ENCODE measurements around the gene FANCC. TPM values are rescaled to one million over a fixed set of nuclear protein-coding genes. Genes with fewer than 3 reads are reported as not detected.

Gene FANCC
- total RNA-seq, 1 experiment from 2014 or later, result 25.3 TPM

DNA sequence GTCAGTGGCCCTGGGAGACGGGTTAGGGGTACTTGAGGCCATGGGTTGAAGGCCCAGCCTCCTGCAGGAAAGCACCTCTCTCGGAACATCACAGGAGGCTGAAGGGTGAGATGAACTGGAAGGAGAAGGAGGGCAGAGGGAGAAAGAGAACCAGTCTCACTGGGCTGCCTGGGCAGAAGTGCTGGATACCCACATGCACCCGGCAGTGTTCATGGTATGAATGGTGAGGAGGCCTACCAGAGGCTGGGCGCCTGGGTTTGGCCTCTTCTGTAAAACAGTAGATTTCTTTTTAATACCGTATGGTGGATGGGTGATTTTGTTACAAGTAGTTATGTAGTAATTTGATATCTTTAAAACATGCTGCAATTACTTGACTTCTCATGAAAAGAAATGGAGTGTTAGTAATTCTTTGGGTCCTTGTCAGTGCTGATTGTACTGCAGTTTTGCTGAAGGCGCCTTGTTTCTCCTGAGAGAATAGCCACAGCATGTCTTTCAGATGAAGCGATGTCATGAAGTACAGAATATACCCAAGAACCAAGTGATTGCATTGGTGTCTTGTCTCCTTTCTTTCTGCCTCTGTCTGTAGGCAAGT lies 258.6 kb downstream of the FANCC start:
- Histone ChIP-seq H3K4me1 (ENCODE audit: insufficient read depth, low read length, poor library complexity, severe bottlenecking) (peaks cover 43% of the 10 kb centered on the region), H3K9me3 (ENCODE audit: low read depth, low read length, poor library complexity, severe bottlenecking) (no peaks in the 10 kb centered on the region), H3K4me3 (ENCODE audit: low read depth, low read length, poor library complexity, severe bottlenecking) (no peak overlapping the region), H3K36me3 (ENCODE audit: insufficient read depth, low read length, poor library complexity, severe bottlenecking) (no peaks in the 10 kb centered on the region), H3K27ac (ENCODE audit: low read depth, low read length, poor library complexity, severe bottlenecking) (no peak overlapping the region), H3K27me3 (replicated peaks; ENCODE audit: insufficient read depth, low read depth, low read length, poor library complexity) (no peaks in the 10 kb centered on the region)
- DNase-seq (ENCODE audit: low spot score), result peak; percentile 53
- POLR2A ChIA-PET (ENCODE audit: low non-redundant PET), result no interaction called here
- BruUV-seq (replicated peaks), result no TSS peak
- intact Hi-C loops (cut with micrococcal nuclease; ENCODE audit: unreplicated experiment), result no loop called here
- CTCF ChIA-PET, result no interaction called here
- TF ChIP-seq EZH2 (IDR thresholded peaks at IDR 0.05; ENCODE audit: borderline replicate concordance, low read depth, low read length, poor library complexity, severe bottlenecking), result no peak
- no peak for TF ChIP-seq CTCF (conservative IDR thresholded peaks at IDR 0.05; ENCODE audit: low read depth, low read length)

- Histone ChIP-seq H3K36me3 (ENCODE audit: insufficient read depth, low read length, poor library complexity, severe bottlenecking) (no peaks in the 10 kb centered on the region), H3K4me3 (ENCODE audit: low read depth, low read length, poor library complexity, severe bottlenecking) (no peak overlapping the region), H3K27me3 (replicated peaks; ENCODE audit: insufficient read depth, low read depth, low read length, poor library complexity) (no peaks in the 10 kb centered on the region), H3K27ac (ENCODE audit: low read depth, low read length, poor library complexity, severe bottlenecking) (no peak overlapping the region), H3K9me3 (ENCODE audit: low read depth, low read length, poor library complexity, severe bottlenecking) (no peaks in the 10 kb centered on the region), H3K4me1 (ENCODE audit: insufficient read depth, low read length, poor library complexity, severe bottlenecking) (peaks cover 43% of the 10 kb centered on the region)
- TF ChIP-seq EZH2 (IDR thresholded peaks at IDR 0.05; ENCODE audit: borderline replicate concordance, low read depth, low read length, poor library complexity, severe bottlenecking), result no peak
- TF ChIP-seq CTCF (conservative IDR thresholded peaks at IDR 0.05; ENCODE audit: low read depth, low read length), result no peak
- no TSS peak for BruUV-seq (replicated peaks)
- intact Hi-C loops (cut with micrococcal nuclease; ENCODE audit: unreplicated experiment), result no loop called here
- CTCF ChIA-PET, result no interaction called here
- DNase-seq (ENCODE audit: low spot score), result no peak
- POLR2A ChIA-PET (ENCODE audit: low non-redundant PET), result no interaction called here
Observed at GRCh38 chr9:95058121-95058785, 259.3 kb downstream of the FANCC start.

GRCh38 chr9:95057101-95057500 lies 260.4 kb downstream of the FANCC start:
- no peaks in the 10 kb centered on the region for H3K36me3 ChIP-seq (ENCODE audit: insufficient read depth, low read length, poor library complexity, severe bottlenecking)
- no peaks in the 10 kb centered on the region for H3K27me3 ChIP-seq (replicated peaks; ENCODE audit: insufficient read depth, low read depth, low read length, poor library complexity)
- no peak for DNase-seq (ENCODE audit: low spot score)
- no peak overlapping the region for H3K27ac ChIP-seq (ENCODE audit: low read depth, low read length, poor library complexity, severe bottlenecking)
- CTCF ChIA-PET, result no interaction called here
- TF ChIP-seq CTCF (conservative IDR thresholded peaks at IDR 0.05; ENCODE audit: low read depth, low read length) (no peak), EZH2 (IDR thresholded peaks at IDR 0.05; ENCODE audit: borderline replicate concordance, low read depth, low read length, poor library complexity, severe bottlenecking) (no peak)
- H3K9me3 ChIP-seq (ENCODE audit: low read depth, low read length, poor library complexity, severe bottlenecking), result no peaks in the 10 kb centered on the region
- no peak overlapping the region for H3K4me3 ChIP-seq (ENCODE audit: low read depth, low read length, poor library complexity, severe bottlenecking)
- intact Hi-C loops (cut with micrococcal nuclease; ENCODE audit: unreplicated experiment), result no loop called here
- peaks cover 43% of the 10 kb centered on the region for H3K4me1 ChIP-seq (ENCODE audit: insufficient read depth, low read length, poor library complexity, severe bottlenecking)
- BruUV-seq (replicated peaks), result no TSS peak
- POLR2A ChIA-PET (ENCODE audit: low non-redundant PET), result no interaction called here
